Measurements from ENCODE around the gene KLHDC8B.

DNA sequence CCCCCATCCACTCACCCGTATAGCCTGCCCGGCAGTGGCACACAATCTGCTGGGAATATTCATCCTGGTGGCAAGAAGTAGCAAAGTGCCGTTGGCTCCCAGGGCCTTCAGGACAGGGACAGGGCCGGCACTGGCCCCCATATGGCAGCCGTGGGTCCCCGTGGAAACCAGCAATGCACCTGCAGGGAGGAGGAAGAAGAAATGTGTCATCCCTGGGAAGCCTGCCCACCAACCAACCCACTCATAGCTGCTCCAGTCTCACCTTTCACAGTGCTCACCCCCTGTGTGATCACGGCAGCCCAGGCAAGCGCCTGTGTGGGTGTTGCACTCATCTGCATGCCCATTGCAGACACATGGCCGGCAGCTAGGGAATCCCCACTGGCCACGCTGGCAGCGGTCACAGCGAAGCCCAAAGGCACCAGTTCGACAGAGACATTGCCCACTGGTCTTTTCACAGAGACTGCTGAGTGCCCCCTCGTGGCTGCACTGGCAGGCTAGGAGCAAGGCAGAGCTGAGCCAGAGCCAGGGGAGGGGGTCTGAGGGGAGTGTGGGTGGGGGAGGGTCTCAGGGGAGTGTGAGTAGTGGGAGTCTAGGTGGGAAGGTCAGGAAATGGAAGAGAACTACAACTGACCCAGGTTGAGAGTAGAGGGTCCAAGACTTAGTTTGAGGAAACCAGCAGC lies 46.3 kb upstream of the KLHDC8B start:
- no peak for TF ChIP-seq POLR2A (IDR thresholded peaks at IDR 0.05)
- TF ChIP-seq, protein P1, sequence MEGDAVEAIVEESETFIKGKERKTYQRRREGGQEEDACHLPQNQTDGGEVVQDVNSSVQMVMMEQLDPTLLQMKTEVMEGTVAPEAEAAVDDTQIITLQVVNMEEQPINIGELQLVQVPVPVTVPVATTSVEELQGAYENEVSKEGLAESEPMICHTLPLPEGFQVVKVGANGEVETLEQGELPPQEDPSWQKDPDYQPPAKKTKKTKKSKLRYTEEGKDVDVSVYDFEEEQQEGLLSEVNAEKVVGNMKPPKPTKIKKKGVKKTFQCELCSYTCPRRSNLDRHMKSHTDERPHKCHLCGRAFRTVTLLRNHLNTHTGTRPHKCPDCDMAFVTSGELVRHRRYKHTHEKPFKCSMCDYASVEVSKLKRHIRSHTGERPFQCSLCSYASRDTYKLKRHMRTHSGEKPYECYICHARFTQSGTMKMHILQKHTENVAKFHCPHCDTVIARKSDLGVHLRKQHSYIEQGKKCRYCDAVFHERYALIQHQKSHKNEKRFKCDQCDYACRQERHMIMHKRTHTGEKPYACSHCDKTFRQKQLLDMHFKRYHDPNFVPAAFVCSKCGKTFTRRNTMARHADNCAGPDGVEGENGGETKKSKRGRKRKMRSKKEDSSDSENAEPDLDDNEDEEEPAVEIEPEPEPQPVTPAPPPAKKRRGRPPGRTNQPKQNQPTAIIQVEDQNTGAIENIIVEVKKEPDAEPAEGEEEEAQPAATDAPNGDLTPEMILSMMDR (IDR thresholded peaks at IDR 0.05), result no peak

All from testis (tissue), 2 donors.